Bronchial epithelial cell (primary cell): ENCODE measurements around the gene CCDC60. TPM values are rescaled to one million over a fixed set of nuclear protein-coding genes. Genes with fewer than 3 reads are reported as not detected.

Experiments
- total RNA-seq: library from RNA; depleted of rRNA; stranded (reverse); fragments of >200 nt; gene quantifications from 2 replicates; pipeline ENCODE4 v1.2.1, GENCODE V29; 2014

CCDC60 gene
- total RNA-seq, 1 donor from 2014 or later, result 0.26 TPM

Other genes with a start within 250 kb of the CCDC60 start
- 0.26 and 2.4 TPM in 2 replicates for gene HSPB8, start 155.8 kb upstream of the CCDC60 start, total RNA-seq